Keratinocyte (primary cell): ENCODE measurements around the gene SEPHS1.

Experiments
- EZH2 ChIP-seq: IDR thresholded peaks from one replicate; pipeline ENCODE4 v1.6.1; 2012; ENCODE audit warnings: inconsistent platforms, mild to moderate bottlenecking, low read length, moderate library complexity
- TF ChIP-seq, protein P1 (sequence below), 3 experiments: IDR thresholded peaks in 1 of 3; conservative IDR thresholded peaks in 1 of 3; optimal IDR thresholded peaks in 1 of 3; 2 replicates in 2 of 3; 3 replicates in 1 of 3; pipeline versions ENCODE3 to v1.5.1; 2011; ENCODE audit warnings: low read length in 3 of 3, mild to moderate bottlenecking in 3 of 3, moderate library complexity in 2 of 3, control low read depth in 1 of 3, inconsistent platforms in 1 of 3; ENCODE audit not compliant: insufficient read depth in 2 of 3; ENCODE audit errors: extremely low read depth in 1 of 3

DNA sequence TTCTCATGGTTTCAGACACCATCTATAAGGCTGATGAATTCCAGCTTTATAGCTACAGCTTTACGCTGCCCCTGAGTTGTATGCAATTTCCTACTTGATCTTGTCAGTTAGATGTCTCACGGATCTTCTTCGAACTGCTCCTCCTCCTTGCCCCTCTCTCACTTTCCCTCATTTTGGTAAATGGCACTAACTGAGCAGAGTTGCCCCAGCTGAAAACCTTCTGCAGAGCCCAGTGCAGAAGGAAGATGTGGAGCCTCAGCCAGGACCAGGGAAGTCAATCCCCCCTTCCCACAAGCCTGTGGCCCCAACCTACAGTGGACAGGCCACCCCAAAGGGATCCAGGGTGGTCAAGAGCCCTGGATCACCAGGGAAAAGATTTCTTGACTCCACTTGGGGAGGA lies 49.0 kb upstream of the SEPHS1 start:
- TF ChIP-seq, protein P1, sequence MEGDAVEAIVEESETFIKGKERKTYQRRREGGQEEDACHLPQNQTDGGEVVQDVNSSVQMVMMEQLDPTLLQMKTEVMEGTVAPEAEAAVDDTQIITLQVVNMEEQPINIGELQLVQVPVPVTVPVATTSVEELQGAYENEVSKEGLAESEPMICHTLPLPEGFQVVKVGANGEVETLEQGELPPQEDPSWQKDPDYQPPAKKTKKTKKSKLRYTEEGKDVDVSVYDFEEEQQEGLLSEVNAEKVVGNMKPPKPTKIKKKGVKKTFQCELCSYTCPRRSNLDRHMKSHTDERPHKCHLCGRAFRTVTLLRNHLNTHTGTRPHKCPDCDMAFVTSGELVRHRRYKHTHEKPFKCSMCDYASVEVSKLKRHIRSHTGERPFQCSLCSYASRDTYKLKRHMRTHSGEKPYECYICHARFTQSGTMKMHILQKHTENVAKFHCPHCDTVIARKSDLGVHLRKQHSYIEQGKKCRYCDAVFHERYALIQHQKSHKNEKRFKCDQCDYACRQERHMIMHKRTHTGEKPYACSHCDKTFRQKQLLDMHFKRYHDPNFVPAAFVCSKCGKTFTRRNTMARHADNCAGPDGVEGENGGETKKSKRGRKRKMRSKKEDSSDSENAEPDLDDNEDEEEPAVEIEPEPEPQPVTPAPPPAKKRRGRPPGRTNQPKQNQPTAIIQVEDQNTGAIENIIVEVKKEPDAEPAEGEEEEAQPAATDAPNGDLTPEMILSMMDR (optimal IDR thresholded peaks at IDR 0.05 in 1 of 3, IDR thresholded peaks at IDR 0.05 in 1 of 3, conservative IDR thresholded peaks at IDR 0.05 in 1 of 3; ENCODE audit: extremely low read depth in 1 of 3, insufficient read depth in 2 of 3, low read length in 3 of 3): no peak
- no peak for TF ChIP-seq EZH2
